Body of pancreas (tissue), 4 donors: ENCODE results near the gene DNM3. TPM values are rescaled to one million over a fixed set of nuclear protein-coding genes. Genes with fewer than 3 reads are reported as not detected.

Source experiments
- ATAC-seq: fragments of 150-250 bp; one replicate; pipeline ENCODE4 v1.9.1; 2016
- DNase-seq, 4 donors: peaks; one replicate each; pipeline ENCODE4 v3.0.0-alpha.2; 2019
- H3K27ac ChIP-seq, 4 donors: fragments of 200-600 bp; sonication (generic); 1 replicate in 3 of 4; 2 replicates in 1 of 4; pipeline versions ENCODE4 v1.5.1 to v1.6.1; 2016 to 2019; ENCODE audit warnings: mild to moderate bottlenecking in 1 of 4, mixed read lengths in 1 of 4, moderate library complexity in 1 of 4
- H3K27me3 ChIP-seq, 2 donors: fragments of 200-600 bp; sonication (generic); one replicate each; pipeline ENCODE4 v1.6.0; 2016; ENCODE audit warnings: mild to moderate bottlenecking in 1 of 2
- H3K36me3 ChIP-seq, 2 donors: fragments of 200-600 bp; sonication (generic); replicated peaks in 1 of 2; 2 replicates each; pipeline ENCODE4 v1.5.1; 2016; ENCODE audit warnings: low read depth in 2 of 2; ENCODE audit not compliant: insufficient read depth in 1 of 2
- H3K4me1 ChIP-seq: fragments of 200-600 bp; sonication (generic); one replicate; pipeline ENCODE4 v1.6.0; 2016
- H3K4me3 ChIP-seq, 2 donors: fragments of 200-600 bp; sonication (generic); 1 replicate in 1 of 2; 2 replicates in 1 of 2; pipeline ENCODE4 v1.5.1; 2016 to 2019
- H3K9me3 ChIP-seq, 3 donors: fragments of 200-600 bp; sonication (generic); 1 replicate in 2 of 3; 2 replicates in 1 of 3; pipeline ENCODE4 v1.5.1; 2016
- CTCF ChIP-seq, 7 experiments: fragments of 450-650 bp in 4 of 7; fragments of 200-600 bp in 3 of 7; sonication (generic) in 3 of 7; IDR thresholded peaks; one replicate each; pipeline ENCODE4 v1.5.1; 2016 to 2019; ENCODE audit warnings: antibody characterized with exemption in 7 of 7
- POLR2A ChIP-seq, 3 donors: fragments of 450-650 bp; IDR thresholded peaks; one replicate each; pipeline ENCODE4 v1.6.1; 2016; ENCODE audit warnings: antibody characterized with exemption in 3 of 3, mild to moderate bottlenecking in 2 of 3
- WGBS, 2 donors: methylation state at CpG; one replicate each; pipeline ENCODE4 v1.1.5; 2017; 5-methylcytosine and 5-hydroxymethylcytosine counted together
- intact Hi-C: fragments of 100-400 bp; cut with DNase I; formaldehyde crosslinking; loops from one replicate; pipeline ENCODE4 v1.15.1; 2023
- total RNA-seq, 2 donors: library from RNA; depleted of rRNA; stranded (reverse); fragments of >200 nt; gene quantifications; one replicate each; pipeline ENCODE4 v1.1.0, GENCODE V29; 2016

DNM3 gene
- total RNA-seq, 2 donors from 2014 or later, result 2.9 to 4.0 TPM

- WGBS, 2 donors, result 7 to 14% methylated on average over 4 of the region's 4 CpGs
- DNase-seq, result peak in 3 of 4 donors; percentile 6 to 37 (median 20)
- intact Hi-C loops, result no loop called here
Measured at GRCh38 chr1:172167796-172168596, 326.7 kb downstream of the DNM3 start.

GRCh38 chr1:172168597-172168872 is 327.2 kb downstream of the DNM3 start:
- TF ChIP-seq CTCF (IDR thresholded peaks at IDR 0.05) (no peak), POLR2A (IDR thresholded peaks at IDR 0.05) (no peak)
- Histone ChIP-seq H3K27me3 (no peaks in the 10 kb centered on the region), H3K9me3 (no peaks in the 10 kb centered on the region), H3K4me3 (no peak overlapping the region), H3K27ac (peak overlapping the region in 3 of 4 donors; percentile 4 to 19 (median 14)), H3K36me3 (no peaks in the 10 kb centered on the region), H3K4me1 (peaks cover 15% of the 10 kb centered on the region)
- no peak for ATAC-seq
- WGBS, 2 donors, result 49 to 71% methylated on average over 2 of the region's 2 CpGs
- intact Hi-C loops, result no loop called here
- DNase-seq, result no peak

More at GRCh38 chr1:172167796-172168596, 326.7 kb downstream of the DNM3 start:
- Histone ChIP-seq H3K4me1 (peaks cover 15% of the 10 kb centered on the region), H3K27ac (peak overlapping the region; percentile 4 to 19 (median 16)), H3K27me3 (no peaks in the 10 kb centered on the region), H3K4me3 (no peak overlapping the region), H3K9me3 (no peaks in the 10 kb centered on the region), H3K36me3 (no peaks in the 10 kb centered on the region)
- peak; percentile 45 for ATAC-seq
- TF ChIP-seq POLR2A (IDR thresholded peaks at IDR 0.05), result no peak
- no peak for TF ChIP-seq CTCF (IDR thresholded peaks at IDR 0.05)

- no peak for ATAC-seq
- H3K36me3 ChIP-seq, result no peaks in the 10 kb centered on the region
- TF ChIP-seq CTCF (IDR thresholded peaks at IDR 0.05) (no peak), POLR2A (IDR thresholded peaks at IDR 0.05) (no peak)
Measured at GRCh38 chr1:172169836-172170235, 328.5 kb downstream of the DNM3 start.

GRCh38 chr1:172172352-172172831 is 331.1 kb downstream of the DNM3 start:
- Histone ChIP-seq H3K4me3 (no peak overlapping the region), H3K27ac (no peak overlapping the region), H3K4me1 (peaks cover 15% of the 10 kb centered on the region), H3K36me3 (no peaks in the 10 kb centered on the region), H3K27me3 (no peaks in the 10 kb centered on the region), H3K9me3 (no peaks in the 10 kb centered on the region)
- 91 to 95% methylated on average over 5 of the region's 5 CpGs for WGBS, 2 donors
- ATAC-seq, result no peak
- intact Hi-C loops, result no loop called here
- no peak for DNase-seq
- TF ChIP-seq POLR2A (IDR thresholded peaks at IDR 0.05), result no peak
- no peak for TF ChIP-seq CTCF (IDR thresholded peaks at IDR 0.05)

More at GRCh38 chr1:172169836-172170235, 328.5 kb downstream of the DNM3 start:
- DNase-seq, result no peak
- no peak overlapping the region for H3K27ac ChIP-seq
- no peak overlapping the region for H3K4me3 ChIP-seq
- H3K4me1 ChIP-seq, result peaks cover 15% of the 10 kb centered on the region
- intact Hi-C loops, result no loop called here
- H3K9me3 ChIP-seq, result no peaks in the 10 kb centered on the region
- H3K27me3 ChIP-seq, result no peaks in the 10 kb centered on the region

GRCh38 chr1:172176206-172176605 is 334.9 kb downstream of the DNM3 start:
- WGBS, 2 donors, result 94 to 96% methylated on average over 1 of the region's 1 CpG
- H3K27ac ChIP-seq, result no peak overlapping the region
- no peak for DNase-seq

More at GRCh38 chr1:172176206-172176605, 334.9 kb downstream of the DNM3 start:
- intact Hi-C loops, result no loop called here
- peaks cover 7% of the 10 kb centered on the region for H3K4me1 ChIP-seq
- TF ChIP-seq CTCF (IDR thresholded peaks at IDR 0.05), result no peak
- no peak for TF ChIP-seq POLR2A (IDR thresholded peaks at IDR 0.05)
- no peaks in the 10 kb centered on the region for H3K36me3 ChIP-seq
- ATAC-seq, result no peak
- H3K4me3 ChIP-seq, result no peak overlapping the region
- no peaks in the 10 kb centered on the region for H3K27me3 ChIP-seq
- H3K9me3 ChIP-seq, result no peaks in the 10 kb centered on the region
